C1 segment of cervical spinal cord (tissue), 14 donors: ENCODE measurements around the gene EPN1.
"Not testable (repeated sequence)": the region's sequence is repeated elsewhere in the genome, so short reads cannot be mapped to it uniquely, and the experiment has no call there.

Experiments
- DNase-seq, 14 donors: peaks; one replicate each; lab custom pipeline; 2025; lab: John Stamatoyannopoulos, UW

EPN1 gene

GRCh38 chr19:55720214-55720746 lies 45.3 kb downstream of the EPN1 start:
- DNase-seq: no peak

- no peak for DNase-seq
Measured at GRCh38 chr19:55720801-55721200, 45.8 kb downstream of the EPN1 start.

GRCh38 chr19:55723491-55723890 lies 48.5 kb downstream of the EPN1 start:
- no peak for DNase-seq

DNA sequence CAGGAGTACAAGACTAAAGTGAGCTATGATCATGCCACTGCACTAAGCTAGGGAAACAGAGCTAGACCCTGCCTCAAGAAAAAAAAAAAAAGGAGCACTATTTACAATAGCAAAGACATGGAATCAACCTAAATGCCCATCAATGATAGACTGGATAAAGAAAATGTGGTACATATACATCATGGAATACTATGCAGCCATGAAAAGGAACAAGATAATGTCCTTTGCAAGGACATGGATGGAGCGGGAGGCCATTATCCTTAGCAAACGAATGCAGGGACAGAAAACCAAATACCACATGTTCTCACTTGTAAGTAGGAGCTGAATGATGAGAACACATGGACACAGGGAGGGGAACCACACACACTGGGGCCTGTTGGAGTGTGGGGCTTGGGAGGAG lies 55.4 kb downstream of the EPN1 start:
- not testable (repeated sequence) for DNase-seq

DNA sequence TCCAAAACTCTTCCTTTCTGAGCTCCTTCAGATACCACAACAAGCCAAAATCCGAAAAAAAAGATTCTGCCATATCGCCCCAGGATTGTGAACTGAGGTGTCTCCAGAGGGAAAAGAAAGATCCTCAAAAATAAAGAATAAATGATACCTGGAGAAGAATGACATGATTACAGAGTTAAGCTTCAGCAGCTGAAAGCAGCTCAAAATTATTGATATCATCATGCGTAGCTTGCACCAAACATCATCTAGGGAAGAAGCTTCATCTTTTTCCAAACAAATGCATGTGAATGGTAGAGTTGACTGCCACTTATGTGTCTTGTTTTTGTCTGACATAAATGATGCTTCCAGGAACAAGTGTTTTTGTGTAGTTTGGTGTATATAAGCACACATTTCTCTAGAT lies 63.3 kb downstream of the EPN1 start, which contains the start of gene NLRP9:
TSS of gene NLRP9 (minus strand) at position 101 of the 400 bp plus-strand sequence. CDS start at position 73, 28 bp downstream.
- no peak for DNase-seq

- DNase-seq: no peak
Measured at GRCh38 chr19:55750715-55751114, 75.7 kb downstream of the EPN1 start.

GRCh38 chr19:55753401-55753800 lies 78.4 kb downstream of the EPN1 start:
- DNase-seq: no peak

GRCh38 chr19:55756808-55757207 lies 81.8 kb downstream of the EPN1 start:
- DNase-seq: not testable (repeated sequence)

DNA sequence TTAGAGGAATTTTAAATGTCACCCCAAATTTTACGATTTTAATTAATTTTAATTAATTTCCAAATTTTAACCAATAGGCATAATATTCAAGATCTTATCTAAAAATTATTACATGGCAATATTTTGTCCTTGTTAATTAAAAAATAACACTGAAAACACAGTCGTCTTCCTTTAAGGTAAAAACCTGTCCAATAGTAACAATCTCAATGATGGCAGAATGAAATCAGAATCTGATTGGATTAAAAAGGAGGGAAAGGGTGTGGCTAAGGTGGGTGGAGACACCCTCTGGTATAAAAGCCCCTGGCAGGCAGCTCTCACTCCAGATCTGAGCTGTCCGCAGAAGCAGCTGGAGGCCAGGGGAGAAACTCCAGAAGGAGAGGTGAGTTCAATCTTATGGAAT lies 83.8 kb downstream of the EPN1 start, which contains the start of gene RFPL4A:
TSS of gene RFPL4A (plus strand) at position 301 of the 400 bp plus-strand sequence. CDS start 2,704 bp downstream, outside the sequence.
- not testable (repeated sequence) for DNase-seq
